Fibroblast of skin of abdomen (primary cell): Measurements from ENCODE around the gene DNPH1.

ENCODE experiments used
- DNase-seq: peaks from one replicate; pipeline ENCODE4 v3.0.0-alpha.2; 2013

DNPH1 gene

DNA sequence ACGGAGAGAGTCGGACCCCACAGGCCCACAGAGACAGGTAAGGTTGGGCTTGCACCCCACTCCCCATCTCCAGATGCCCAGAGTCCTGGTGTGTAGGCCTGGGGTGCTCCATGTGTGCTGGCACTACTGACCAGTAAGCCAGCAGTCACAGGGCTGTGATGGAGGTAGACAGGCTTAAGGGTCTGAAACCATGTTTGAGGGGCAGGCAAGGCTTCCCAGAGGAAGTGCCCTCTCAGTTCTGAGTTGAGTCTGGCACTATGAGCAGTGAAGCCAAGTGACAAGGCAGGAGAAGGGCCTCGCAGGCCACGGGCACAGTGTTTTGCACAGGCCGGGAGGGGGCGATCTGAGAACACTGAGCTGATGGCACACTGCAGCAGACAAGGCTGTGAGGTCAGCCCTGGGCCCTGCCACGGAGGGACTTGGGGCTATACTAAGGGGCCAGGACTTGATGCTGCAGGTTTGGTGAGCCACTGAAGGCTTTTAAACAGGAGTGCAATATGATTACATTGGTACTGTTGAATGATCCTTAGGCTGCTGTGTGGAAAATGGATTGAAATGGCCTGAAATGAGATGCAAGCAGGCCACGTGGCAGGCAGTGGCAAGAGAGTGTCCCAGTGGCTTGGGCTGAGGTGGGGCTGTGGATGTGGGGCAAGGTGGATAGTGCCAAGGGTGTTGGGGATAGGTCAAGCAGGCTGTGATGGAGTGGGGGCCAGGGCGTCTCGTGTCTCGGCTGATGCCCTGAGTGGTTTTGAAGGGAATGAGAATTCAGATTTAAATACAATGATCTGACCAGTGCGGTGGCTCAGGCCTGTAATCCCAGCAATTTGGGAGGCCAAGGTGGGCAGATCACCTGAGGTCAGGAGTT lies 34.3 kb upstream of the DNPH1 start:
- DNase-seq, result peak; percentile 64

DNA sequence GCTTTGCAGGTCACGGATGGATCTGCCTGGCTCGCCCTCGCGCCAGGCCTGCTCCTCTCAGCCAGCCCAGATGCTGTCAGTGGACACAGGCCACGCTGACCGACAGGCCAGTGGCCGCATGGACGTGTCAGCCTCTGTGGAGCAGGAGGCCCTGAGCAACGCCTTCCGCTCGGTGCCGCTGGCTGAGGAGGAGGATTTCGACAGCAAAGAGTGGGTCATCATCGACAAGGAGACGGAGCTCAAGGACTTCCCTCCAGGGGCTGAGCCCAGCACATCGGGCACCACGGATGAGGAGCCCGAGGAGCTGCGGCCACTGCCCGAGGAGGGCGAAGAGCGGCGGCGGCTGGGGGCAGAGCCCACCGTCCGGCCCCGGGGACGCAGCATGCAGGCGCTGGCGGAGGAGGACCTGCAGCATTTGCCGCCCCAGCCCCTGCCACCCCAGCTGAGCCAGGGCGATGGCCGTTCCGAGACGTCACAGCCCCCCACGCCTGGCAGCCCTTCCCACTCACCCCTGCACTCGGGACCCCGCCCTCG lies 33.6 kb upstream of the DNPH1 start:
- no peak for DNase-seq

DNA sequence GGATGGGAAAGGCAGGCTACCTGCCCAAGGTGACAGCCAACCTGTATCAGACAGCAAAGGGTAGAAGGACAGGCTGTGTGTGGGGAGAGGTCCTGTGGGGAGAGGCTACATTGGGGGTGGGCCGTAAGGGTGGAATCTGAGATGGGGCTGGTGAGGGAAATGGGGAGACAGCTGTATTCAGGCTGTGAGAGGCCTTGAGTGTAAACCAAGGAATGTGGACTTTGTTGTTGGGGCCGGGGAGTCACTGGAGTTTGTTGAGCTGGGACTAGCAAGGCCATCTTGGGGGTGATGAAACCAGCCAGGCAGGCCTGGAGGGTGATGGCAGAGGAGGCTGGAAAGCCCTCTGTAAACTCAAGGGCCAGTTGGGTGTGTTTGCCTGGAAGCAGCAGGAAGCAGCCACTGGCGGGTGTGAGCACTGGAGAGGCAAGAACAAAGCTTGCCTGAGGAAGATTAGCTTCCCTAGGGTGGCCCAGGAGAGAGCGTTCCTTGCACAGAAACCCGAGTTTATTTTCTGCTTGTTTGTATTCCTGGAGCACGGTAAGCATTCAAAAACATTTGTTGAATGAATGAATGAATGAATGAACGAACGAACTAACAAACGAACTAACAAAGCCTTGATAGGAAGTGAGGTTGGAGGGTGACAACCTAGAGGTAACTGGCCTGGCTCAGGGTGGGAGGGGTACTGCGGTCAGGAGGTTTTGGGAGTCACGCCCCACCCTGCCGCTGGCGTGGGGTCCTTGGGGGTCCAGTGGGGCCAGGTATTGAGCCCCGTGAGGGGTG lies 32.9 kb upstream of the DNPH1 start:
- no peak for DNase-seq

DNA sequence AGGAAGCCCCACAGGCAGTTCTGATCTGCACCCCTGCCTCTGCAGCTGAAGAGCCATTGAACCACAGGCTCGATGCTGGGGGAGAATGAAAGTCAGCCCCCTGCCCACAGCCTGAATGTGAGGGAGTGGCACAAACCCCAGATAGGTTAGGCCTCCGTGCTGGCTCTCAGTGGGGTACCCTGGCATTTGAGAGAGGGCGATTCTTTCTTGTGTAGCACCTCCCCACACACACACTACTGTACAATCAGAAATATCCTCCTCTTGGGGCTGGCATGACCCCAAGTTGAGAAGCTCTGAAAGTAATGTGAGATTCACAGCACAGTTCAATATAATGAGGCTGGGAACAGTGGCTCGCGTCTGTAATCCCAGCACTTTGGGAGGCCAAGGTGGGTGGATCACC lies 31.9 kb upstream of the DNPH1 start:
- no peak for DNase-seq

DNA sequence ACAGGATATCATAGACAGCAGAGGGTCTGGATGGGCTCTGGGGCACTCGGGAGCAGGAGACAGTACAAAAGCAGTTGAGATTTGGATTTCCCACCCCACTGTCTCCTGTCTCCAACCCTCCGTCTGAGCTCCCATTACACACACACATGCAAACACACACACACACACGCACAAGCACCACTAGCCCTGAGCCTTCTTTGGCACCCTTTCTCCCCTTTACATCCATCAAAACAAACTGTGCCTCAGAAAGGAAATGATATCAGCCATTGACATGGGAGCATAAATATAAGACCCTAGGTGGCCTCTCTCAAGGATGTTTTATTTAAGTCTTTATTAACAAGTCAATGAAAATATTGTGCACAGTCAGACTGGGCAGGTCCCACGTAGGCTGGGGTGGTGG lies 31.5 kb upstream of the DNPH1 start:
- DNase-seq, result no peak

DNA sequence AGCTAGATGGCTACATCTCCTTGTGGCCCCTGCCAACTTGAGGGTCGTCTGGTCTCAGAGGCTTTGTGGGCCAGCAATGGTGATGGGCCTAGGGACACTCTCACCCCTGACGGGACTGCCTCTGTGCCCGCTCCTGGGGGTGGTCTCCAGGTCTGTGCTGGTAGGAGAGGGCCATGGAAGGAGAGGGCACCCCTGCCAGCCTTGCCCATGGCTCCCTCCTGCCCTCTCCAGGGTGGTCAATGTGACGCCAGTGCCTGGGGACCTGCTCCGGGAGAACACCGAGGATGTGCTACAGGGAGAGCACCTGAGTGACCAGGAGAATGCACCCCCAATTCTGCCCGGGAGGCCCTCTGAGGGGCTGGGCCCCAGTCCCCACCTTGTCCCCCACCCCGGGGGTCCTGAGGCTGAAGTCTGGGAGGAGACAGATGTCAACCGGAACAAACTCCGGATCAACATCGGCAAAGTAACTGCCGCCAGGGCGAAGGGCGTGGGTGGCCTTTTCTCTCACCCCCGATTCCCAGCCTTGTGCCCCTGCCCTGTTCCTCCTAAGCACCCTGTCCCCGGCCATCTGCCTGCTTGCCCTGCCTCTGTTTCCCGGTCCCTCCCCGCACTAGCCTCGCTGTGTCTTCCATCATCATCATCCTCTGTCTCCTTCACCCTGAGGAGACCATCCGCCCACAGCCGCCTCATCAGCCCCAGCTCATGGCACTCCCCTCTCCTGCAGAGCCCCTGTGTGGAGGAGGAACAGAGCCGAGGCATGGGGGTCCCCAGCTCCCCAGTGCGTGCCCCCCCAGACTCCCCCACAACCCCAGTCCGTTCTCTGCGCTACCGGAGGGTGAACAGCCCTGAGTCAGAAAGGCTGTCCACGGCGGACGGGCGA lies 29.8 kb upstream of the DNPH1 start:
- no peak for DNase-seq

DNA sequence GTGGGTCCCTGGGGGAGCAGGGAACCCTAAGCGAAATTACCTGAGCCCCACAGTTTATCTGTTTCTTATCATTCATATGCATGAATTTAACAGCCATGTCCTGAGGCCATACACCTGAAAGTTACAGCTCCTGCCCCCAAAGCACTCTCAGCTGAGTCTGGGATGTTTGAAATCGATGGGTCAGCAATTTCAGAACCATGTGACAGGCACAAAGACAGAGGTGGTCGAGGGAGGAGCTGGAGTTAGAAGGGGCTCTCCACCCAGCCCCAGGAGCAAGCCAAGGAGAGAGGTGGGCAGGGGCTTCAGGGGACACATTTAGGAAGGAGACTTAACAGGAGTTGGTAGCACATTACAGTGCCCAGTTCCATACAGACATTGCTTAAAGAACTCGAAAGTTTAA lies 28.9 kb upstream of the DNPH1 start:
- DNase-seq, result no peak

DNA sequence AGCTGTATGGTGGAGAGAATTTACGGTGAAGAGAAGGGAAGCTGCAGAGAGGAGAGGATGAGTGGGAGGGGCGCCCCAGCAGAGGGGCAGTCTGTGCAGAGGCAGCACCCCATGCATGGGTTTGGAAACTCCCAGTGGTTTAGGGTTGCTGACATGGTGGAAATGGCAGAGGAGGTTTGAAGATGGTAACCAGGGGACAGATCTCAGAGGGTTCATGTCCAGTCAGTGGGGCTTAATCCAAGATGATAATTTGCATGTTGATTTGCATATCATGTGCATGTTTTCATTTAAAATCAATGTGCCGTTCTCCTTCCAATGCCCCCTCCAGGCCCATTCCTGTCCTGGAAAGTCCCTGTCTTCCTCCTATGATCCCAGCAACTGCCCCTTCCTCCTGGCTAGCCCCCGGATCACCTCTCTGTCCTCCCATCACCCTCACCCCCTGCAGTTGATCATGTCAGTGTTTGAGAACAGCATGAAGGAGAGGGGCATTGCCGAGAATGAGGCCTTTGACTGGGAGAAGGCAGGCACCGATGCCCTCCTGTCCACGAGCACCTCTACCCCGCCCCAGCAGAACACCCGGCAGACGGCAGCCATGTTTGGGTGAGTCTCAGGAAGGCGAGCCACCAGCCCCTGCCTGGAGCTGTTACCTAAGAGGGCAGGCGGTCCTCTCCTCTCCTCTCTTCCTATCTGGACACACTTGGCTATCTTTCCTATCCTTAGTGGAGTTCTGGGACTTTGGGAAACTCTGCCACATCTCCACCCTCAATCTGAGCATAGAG lies 28.3 kb upstream of the DNPH1 start:
- no peak for DNase-seq

DNA sequence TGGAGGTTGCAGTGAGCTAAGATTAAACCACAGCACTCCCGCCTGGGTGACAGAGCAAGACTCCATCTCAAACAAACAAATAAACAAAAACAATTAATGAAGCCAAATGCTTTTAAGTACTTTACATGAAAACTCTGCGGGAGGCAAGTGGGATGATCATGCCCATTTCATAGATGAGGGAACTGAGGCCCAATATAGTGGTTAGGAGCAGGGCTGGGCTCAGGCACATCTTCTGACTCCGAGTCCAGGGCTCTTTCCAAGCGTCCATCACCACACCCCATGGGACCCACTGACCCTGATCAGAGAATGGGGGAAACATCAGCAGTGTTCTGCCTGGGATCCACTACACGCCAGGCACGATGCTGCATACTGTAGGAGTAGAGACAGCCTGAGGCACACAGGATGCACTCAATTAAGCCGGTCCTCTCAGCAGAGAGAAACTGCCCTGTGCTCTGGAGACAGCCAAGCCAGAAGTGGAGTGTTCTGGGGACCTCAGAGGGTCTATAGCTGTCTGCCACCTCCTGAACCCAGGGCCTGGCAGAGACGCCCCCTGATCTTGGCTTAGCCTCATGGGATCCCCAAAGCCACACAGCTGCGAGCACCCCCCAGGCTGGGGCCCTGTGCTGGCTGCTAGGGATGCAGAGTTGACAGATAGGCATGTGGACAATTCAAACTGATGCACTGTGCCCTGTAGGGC lies 27.5 kb upstream of the DNPH1 start:
- DNase-seq, result no peak

DNA sequence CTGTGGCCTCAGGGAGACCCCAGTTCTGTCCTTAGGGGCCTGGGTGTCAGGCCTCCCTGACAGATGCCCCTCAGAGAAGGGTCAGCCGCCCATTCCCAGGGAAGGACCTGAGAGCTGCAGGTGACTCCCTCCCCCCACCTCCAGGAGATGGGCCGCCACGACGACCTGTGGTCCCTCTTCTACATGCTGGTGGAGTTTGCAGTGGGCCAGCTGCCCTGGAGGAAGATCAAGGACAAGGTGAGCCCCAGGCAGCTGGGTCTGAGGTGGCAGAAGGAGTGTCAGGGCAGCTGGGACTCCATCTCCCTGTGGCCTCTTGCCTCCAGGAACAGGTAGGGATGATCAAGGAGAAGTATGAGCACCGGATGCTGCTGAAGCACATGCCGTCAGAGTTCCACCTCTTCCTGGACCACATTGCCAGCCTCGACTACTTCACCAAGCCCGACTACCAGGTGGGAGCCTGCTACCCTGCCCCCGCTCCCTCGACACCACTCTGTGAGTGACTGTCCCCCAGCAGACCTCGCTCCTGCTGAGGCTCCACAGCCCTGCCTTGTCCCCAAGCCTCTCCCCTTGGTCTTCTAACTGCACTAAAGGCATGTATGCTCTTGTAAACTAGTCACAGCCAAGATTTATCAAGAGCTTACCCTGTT lies 26.2 kb upstream of the DNPH1 start:
- DNase-seq, result no peak

DNA sequence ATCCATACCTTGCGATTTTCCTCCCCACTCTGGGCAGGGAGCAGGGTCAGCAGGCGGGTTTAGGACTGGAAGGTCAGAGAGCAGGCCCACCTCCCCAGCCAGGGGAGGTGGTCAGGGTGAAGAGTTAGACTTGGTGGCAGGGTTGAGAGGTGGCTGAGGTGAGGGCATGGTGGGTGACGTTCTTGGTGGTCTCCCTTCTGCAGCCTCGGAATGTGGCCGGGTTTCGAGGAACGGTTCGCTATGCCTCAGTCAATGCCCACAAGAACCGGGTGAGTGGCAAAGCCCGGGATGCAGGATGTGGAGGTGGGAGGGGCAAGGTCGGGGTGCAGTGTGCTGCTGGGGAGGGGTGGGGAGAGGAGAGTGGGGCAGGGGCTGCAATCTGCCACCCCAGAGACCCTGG lies 25.6 kb upstream of the DNPH1 start:
- DNase-seq, result no peak

DNA sequence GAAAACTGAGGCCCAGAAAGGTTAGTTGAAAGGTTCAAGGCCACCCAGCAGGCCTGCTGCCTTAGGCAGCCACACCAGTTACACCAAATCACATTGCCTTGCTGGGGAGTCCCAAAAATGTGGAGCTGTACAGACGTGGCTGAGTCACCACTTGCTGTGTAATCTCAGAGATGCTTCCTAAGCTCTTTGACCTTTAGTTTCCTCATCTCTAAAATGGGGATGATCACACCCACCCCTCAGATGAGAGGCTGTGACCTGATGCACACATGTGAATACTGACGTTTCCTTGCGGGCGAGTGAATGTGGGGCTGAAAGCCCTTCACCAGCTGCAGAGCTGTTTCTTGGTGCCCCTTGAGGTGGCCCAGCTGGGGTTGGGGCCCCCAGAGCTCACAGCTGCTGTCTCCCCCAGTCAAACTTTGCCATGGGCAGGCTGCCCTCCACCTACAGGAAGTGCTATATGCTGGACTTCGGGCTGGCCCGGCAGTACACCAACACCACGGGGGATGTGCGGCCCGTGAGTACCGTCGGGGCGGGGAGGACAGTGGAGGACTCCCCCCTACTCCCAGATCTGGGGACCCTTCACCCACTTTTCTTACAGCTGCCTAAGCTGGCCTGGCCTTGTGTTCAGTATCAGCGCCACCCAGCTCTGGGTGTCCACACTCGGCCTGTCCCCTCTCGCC lies 25.0 kb upstream of the DNPH1 start:
- DNase-seq, result no peak

DNA sequence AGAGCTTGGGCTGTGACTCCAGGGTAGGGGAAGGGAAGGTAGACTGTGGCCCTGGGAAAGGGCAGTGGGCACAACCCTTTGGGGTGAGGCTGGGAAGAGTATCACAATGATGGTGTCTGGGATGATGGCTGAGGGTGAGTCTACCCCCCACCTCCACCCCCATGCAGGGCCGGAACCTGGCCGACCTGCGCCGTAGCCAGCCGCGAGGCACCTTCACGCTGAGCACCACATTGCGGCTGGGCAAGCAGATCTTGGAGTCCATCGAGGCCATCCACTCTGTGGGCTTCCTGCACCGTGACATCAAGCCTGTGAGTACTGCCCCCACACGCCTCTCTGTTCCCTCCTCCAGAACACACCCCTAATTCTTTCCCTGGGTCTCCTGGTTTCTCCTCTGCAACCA lies 24.1 kb upstream of the DNPH1 start:
- no peak for DNase-seq

DNA sequence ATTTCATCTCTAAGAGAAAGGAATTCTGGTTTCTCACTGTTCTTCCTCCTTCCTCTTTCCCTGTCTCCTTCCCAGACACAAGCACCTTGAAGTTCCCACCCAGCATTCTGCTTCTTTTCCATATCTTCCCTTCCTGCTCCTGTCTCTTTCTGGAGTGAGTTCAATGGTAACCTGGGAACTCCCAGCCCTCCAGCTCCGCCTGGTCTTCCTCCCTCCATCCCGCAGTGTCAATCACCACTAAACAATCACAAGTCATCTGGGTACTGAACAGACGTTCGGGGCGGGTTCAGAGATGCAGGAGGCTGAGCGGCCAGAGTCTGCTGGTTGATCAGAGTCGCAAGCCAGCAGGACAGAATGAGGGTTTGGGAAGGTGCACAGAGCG lies 21.7 kb upstream of the DNPH1 start:
- DNase-seq, result no peak

DNA sequence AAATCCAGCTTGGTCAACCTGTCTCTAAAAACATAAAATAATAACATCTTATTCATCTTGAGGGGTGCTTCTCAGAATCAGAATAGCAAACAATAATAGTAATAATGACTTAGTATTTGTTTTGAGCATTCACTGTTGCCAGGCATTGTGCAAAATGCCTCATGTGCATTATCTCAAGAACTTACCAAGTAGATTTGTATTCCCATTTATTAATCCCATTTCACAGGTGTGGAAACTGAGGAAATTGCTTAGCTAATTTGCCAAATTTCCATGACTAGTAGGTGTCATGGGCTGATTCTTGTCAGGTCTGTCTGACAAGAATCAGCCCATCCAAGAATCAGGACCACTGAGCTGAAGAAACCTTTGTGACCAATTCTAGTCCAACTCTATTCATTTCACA lies 19.5 kb upstream of the DNPH1 start:
- no peak for DNase-seq

DNA sequence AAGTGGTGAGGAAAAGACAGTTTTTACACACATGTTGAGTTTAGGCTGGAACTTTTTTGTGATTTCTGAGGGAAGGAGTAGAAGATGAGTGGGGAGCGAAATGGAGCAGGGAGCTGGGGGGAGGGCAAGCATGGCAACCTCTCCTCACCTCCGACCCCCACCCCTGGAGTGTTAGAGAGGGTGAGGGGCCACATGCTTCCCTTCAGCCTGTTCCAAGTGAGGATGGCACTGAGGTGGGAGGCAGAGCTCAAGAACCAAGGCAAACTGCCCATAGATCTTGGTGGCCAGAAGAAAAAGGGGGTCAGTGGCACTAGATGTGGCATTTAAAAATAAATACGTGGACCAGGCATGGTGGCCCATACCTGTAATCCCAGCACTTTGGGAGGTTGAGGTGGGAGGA lies 18.8 kb upstream of the DNPH1 start:
- DNase-seq, result no peak

DNA sequence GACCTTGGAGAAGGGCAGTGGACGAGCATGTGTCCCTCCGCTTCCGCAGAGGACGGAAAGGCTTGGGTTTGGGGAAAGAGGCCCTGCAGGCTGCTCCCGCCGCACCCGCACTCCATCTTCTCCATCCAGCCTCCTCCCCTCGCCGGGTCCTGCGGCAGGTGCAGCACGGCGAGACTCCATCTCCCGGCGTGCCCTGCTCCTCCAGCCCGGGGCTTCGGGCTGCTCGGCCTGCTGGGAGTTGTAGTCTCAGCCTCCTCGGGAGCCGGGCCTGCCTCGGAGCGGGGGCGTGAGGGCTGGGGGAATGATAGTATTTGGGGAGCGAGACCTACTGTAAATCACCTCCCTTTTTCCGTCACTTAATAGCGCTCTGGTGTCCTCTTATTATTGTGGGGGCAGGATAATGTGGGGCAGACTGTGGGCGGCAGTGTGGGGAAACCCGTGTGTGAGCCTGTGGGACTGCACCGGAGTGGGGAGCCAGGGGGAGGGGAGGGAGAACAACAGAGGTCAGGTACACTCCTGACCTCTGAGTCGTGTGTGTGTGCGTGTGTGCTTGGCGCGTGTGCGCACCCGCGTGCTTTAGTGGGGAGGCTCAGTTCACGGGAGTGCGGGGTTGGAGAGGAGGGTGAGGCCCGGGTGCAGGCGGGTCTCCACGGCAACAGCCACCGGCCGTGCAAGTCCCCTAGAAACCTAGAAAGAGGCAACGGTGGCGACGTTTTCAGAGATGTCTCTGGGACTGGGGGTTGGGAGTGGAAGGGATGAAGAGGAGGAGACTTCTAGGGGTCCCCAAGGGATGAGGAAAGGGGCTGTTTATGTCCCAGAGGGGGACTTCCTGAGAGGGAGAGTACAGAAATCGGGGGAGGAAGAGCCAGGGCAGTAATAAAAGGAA lies 18.1 kb upstream of the DNPH1 start:
- no peak for DNase-seq

DNA sequence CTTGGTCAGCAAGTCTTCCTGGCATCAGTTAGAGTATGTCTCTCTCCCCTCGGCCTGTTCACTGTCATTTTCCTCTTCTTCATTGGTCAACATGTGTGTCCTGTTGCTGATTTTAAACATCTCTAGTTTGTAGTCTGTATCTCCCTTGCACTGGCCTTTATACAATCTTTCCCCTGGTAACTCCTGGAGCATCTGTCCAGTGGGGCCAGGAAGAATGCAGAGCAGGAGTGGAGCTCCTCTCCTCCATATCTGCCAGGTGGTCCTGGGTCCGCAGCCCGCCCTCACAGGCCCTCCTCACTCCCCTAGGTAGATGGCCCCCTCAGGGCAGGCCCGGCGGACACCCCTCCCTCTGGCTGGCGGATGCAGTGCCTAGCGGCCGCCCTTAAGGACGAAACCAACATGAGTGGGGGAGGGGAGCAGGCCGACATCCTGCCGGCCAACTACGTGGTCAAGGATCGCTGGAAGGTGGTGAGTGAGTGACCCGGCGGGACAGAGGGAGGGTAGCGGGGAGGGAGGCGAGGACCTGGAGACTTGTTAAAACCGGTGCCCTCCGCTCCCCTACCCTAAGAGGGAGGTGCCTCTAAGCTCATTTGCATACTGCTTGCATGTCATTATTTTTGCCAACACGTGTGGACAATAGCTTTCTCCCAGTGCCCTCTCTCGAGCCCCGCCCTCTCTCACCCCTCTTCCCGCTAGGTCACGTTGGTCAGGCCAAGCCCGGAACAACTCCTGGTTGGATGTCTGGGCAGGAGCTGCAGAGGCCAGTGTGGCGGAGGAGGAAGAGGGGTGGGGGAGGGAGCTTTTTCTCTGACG lies 17.2 kb upstream of the DNPH1 start:
- no peak for DNase-seq
